Peyer's patch (tissue), 4 donors: ENCODE data around the gene TMEM222.

ENCODE experiments used
- CTCF ChIP-seq, 6 experiments: fragments of 450-650 bp in 4 of 6; fragments of 200-600 bp in 2 of 6; sonication (generic) in 1 of 6; IDR thresholded peaks; one replicate each; pipeline ENCODE4 v1.5.1; 2017 to 2019; ENCODE audit warnings: antibody characterized with exemption in 6 of 6, mild to moderate bottlenecking in 3 of 6, moderate library complexity in 1 of 6
- POLR2A ChIP-seq, 2 donors: fragments of 450-650 bp; IDR thresholded peaks; one replicate each; pipeline ENCODE4 v1.5.1; 2017; ENCODE audit warnings: antibody characterized with exemption in 2 of 2, mild to moderate bottlenecking in 2 of 2, moderate library complexity in 2 of 2

- TF ChIP-seq CTCF (IDR thresholded peaks at IDR 0.05), result no peak
- no peak for TF ChIP-seq POLR2A (IDR thresholded peaks at IDR 0.05)
Measured at GRCh38 chr1:27301582-27302199, 20.3 kb upstream of the TMEM222 start.
